Placental epithelial cell (primary cell): ENCODE results near the gene OR6C3. TPM values are rescaled to one million over a fixed set of nuclear protein-coding genes. Genes with fewer than 3 reads are reported as not detected.

Experiments
- total RNA-seq: library from RNA; depleted of rRNA; stranded (reverse); fragments of >200 nt; gene quantifications from 2 replicates; pipeline ENCODE4 v1.2.3, GENCODE V29; 2012

Gene OR6C3
- total RNA-seq: not detected in 2 replicates

GRCh38 chr12:55330446-55330845 lies at the start of gene OR6C3:
Gene OR6C3 (plus strand): TSS chr12:55330746. CDS start chr12:55331701, 955 bp downstream.

DNA sequence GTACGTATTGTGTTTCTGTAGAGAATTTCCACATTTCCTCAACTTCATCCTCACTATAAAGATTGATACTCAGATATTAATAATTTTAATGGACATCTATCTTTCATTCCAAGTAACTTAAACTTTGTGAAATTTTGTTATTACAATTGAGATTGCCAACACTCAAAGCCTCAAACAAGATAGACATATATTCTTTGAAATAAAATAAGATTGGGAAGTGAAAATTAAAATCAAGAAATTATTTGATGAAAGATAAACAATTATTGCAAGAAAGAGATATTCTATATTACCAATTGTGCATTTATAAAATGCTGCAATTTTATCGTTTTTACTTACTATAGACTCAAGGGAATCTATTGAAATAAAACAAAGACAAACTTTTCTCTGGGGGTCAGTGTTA lies 34.1 kb upstream of the OR6C3 start, which contains the start of gene OR6C6:
Gene OR6C6 (minus strand): TSS at position 101 of the 400 bp plus-strand sequence. CDS start 1,337 bp downstream, outside the sequence.

GRCh38 chr12:55314043-55314442 lies 16.5 kb upstream of the OR6C3 start, which contains the start of gene OR6C1:
Gene OR6C1 (plus strand): TSS chr12:55314343. CDS start chr12:55320600, 6,257 bp downstream.

GRCh38 chr12:55362675-55363074 lies 32.1 kb downstream of the OR6C3 start, which contains the start of gene OR6C75:
Gene OR6C75 (plus strand): TSS chr12:55362975. CDS start chr12:55365111, 2,136 bp downstream.

Other genes starting within 250 kb of the OR6C3 start
- gene OR9K2, start 204.3 kb upstream of the OR6C3 start, total RNA-seq: not detected in 2 replicates
- gene OR10A7, start 109.7 kb upstream of the OR6C3 start, total RNA-seq: not detected in 2 replicates
- not detected in 2 replicates for gene OR6C74, start 86.1 kb upstream of the OR6C3 start, total RNA-seq
- gene OR6C6, start 34.2 kb upstream of the OR6C3 start, total RNA-seq: not detected in 2 replicates
- gene OR6C1, start 16.4 kb upstream of the OR6C3 start, total RNA-seq: not detected in 2 replicates
- gene OR6C75, start 32.2 kb downstream of the OR6C3 start, total RNA-seq: not detected in 2 replicates
- gene OR6C65, start 69.8 kb downstream of the OR6C3 start, total RNA-seq: not detected in 2 replicates
- not detected in 2 replicates for gene OR6C76, start 95.5 kb downstream of the OR6C3 start, total RNA-seq
- not detected in 2 replicates for gene OR6C2, start 113.3 kb downstream of the OR6C3 start, total RNA-seq
- not detected in 2 replicates for gene OR6C70, start 139.4 kb downstream of the OR6C3 start, total RNA-seq
- gene OR6C68, start 161.6 kb downstream of the OR6C3 start, total RNA-seq: not detected in 2 replicates
- not detected in 2 replicates for gene OR6C4, start 218.9 kb downstream of the OR6C3 start, total RNA-seq
- not detected in 2 replicates for gene OR2AP1, start 241.7 kb downstream of the OR6C3 start, total RNA-seq